LNCaP clone FGC (cell line): ENCODE data around the gene USP3.

Experiments
- DNase-seq: peaks from one replicate; pipeline ENCODE4 v3.0.0-alpha.2; 2011; ENCODE audit warnings: low read depth
- H3K4me3 ChIP-seq: 2 replicates; pipeline ENCODE4 v1.5.1; 2011; ENCODE audit warnings: mild to moderate bottlenecking, low read depth, low read length, control low read depth
- CTCF ChIP-seq: IDR thresholded peaks from 2 replicates; pipeline ENCODE4 v1.5.1; 2012; ENCODE audit warnings: mild to moderate bottlenecking; ENCODE audit not compliant: control insufficient read depth, insufficient read depth; ENCODE audit errors: extremely low read depth

USP3 gene

GRCh38 chr15:63600001-63600615 lies 95.7 kb downstream of the USP3 start:
- TF ChIP-seq CTCF: no peak
- no peak for DNase-seq
- H3K4me3 ChIP-seq: peak overlapping the region; percentile 86

GRCh38 chr15:63600616-63601025 lies 96.2 kb downstream of the USP3 start:
- peak; percentile 40; the same call in 1 of the 2 replicates for TF ChIP-seq CTCF
- peak; percentile 82 for DNase-seq
- H3K4me3 ChIP-seq: peak overlapping the region; percentile 86

DNA sequence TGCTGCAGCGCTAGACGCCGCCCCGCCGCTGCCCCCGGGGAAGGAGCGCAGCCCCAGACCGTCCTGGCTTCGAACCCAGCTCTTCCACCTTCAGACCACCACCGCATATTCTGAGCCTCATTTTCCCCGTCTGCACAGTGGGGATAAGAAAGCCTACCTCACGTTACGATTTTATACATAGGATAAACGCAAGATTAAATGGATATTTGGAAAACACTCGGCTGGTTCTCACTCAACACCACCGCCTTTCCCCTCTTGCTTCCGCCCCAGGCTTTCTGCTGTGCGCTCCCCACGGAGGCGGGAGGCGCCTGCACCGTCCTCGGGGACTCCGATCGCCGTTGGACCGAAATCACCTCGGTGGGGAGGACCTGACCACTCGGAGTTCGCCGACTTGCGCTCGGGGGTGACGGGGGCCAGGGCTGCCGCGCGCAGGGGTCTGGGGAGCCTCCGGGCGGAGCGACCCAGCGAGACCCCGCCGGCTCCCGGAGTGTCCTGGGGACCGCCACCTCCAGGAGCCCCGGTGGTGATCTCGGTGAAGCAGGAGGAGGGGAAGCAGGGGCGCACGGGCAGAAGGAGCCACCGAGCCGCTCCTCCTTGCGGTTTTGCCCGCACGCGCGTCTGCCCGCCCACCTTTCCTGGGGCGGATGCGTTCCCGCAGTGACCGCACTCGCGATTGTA lies 96.8 kb downstream of the USP3 start:
- no peak for TF ChIP-seq CTCF
- no peak for DNase-seq
- peak overlapping the region; percentile 81 for H3K4me3 ChIP-seq

- TF ChIP-seq CTCF: no peak
- peak overlapping the region; percentile 81 for H3K4me3 ChIP-seq
- DNase-seq: no peak
Measured at GRCh38 chr15:63601704-63602185, 97.4 kb downstream of the USP3 start.

DNA sequence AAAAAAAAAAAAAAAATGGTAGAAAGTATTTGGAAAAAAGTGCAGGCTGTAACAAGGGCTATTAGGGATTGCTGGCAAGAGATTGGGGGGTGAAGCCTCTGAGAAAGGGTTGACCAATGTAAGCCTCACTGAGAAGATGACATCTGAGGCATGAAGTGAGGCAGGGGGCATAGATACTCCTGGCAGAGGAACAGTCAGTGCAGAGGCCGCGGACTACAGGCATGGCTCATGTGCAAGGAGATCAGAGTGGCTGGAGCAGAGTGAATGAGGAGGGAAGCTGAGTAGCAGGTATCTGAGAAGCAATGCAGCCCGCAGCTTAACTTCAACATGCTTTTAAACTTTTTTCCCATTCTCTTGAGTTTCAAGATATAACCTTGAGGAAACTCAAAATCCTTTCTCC lies 98.2 kb downstream of the USP3 start:
- no peak for DNase-seq
- TF ChIP-seq CTCF: no peak
- H3K4me3 ChIP-seq: no peak overlapping the region

GRCh38 chr15:63603516-63603915 lies 99.1 kb downstream of the USP3 start:
- no peak overlapping the region for H3K4me3 ChIP-seq
- DNase-seq: no peak
- TF ChIP-seq CTCF: no peak

- H3K4me3 ChIP-seq: no peak overlapping the region
- no peak for DNase-seq
- no peak for TF ChIP-seq CTCF
Measured at GRCh38 chr15:63604281-63604680, 99.9 kb downstream of the USP3 start.
